IMR-90 (cell line): ENCODE measurements around the gene DCLK1. TPM values are rescaled to one million over a fixed set of nuclear protein-coding genes. Genes with fewer than 3 reads are reported as not detected.

Experiments used
- ATAC-seq: fragments of 200-7000 bp; cut with Tn5 transposase; 2 replicates; pipeline ENCODE4 v1.9.1; 2020; ENCODE audit warnings: low read depth, mild to moderate bottlenecking, moderate library complexity
- BruUV-seq: library from RNA; stranded (reverse); fragments of 400-500 nt; replicated peaks from 2 replicates; lab custom pipeline; 2021; lab: Mats Ljungman, UMichigan
- CTCF ChIA-PET: fragments of 300-600 bp; formaldehyde crosslinking; extraction: SDS; loops from one replicate; lab custom pipeline; 2021; ENCODE audit warnings: antibody characterized with exemption; lab: Yijun Ruan, JAX
- POLR2A ChIA-PET: fragments of 300-600 bp; sonication (Branson Sonifier 250); formaldehyde crosslinking; loops from one replicate; lab custom pipeline; 2022; ENCODE audit warnings: antibody characterized with exemption; ENCODE audit not compliant: unreplicated experiment; lab: Charles Lee
- DNase-seq: peaks from one replicate; pipeline ENCODE4 v3.0.0; 2013
- H2AFZ ChIP-seq: replicated peaks from 2 replicates; pipeline ENCODE3; 2013; ENCODE audit warnings: low read length, mild to moderate bottlenecking; ENCODE audit not compliant: poor library complexity
- H2AK5ac ChIP-seq: 2 replicates; pipeline ENCODE4 v1.6.1; 2013; ENCODE audit warnings: low read depth, low read length, inconsistent platforms
- H2AK9ac ChIP-seq: replicated peaks from 2 replicates; pipeline ENCODE3; 2013; ENCODE audit warnings: mild to moderate bottlenecking, low read depth, low read length, moderate library complexity; ENCODE audit not compliant: poor library complexity
- H2BK120ac ChIP-seq: 2 replicates; pipeline ENCODE4 v1.6.1; 2013; ENCODE audit warnings: low read depth, low read length, inconsistent platforms
- H2BK15ac ChIP-seq: 3 replicates; pipeline ENCODE4 v1.6.1; 2013; ENCODE audit warnings: low read depth, low read length, inconsistent platforms
- H2BK20ac ChIP-seq: 2 replicates; pipeline ENCODE4 v1.6.1; 2013; ENCODE audit warnings: low read depth, mild to moderate bottlenecking, inconsistent platforms, low read length, moderate library complexity
- H2BK5ac ChIP-seq: 2 replicates; pipeline ENCODE4 v1.6.1; 2013; ENCODE audit warnings: mild to moderate bottlenecking, low read depth, low read length, inconsistent platforms; ENCODE audit not compliant: poor library complexity, severe bottlenecking
- H3K14ac ChIP-seq: replicated peaks from 2 replicates; pipeline ENCODE4 v1.6.1; 2013; ENCODE audit warnings: low read depth, low read length, inconsistent platforms
- H3K18ac ChIP-seq: 2 replicates; pipeline ENCODE4 v1.6.1; 2013; ENCODE audit warnings: low read depth, low read length, control low read depth
- H3K23ac ChIP-seq: 2 replicates; pipeline ENCODE4 v1.6.1; 2013; ENCODE audit warnings: low read depth, low read length, inconsistent platforms
- H3K27ac ChIP-seq: 2 replicates; pipeline ENCODE4 v1.5.1; 2013; ENCODE audit warnings: mild to moderate bottlenecking, control low read depth, low read length; ENCODE audit not compliant: insufficient read depth
- H3K27me3 ChIP-seq: 2 replicates; pipeline ENCODE4 v1.6.1; 2013; ENCODE audit warnings: low read length; ENCODE audit not compliant: control insufficient read depth, insufficient read depth
- H3K36me3 ChIP-seq: 2 replicates; pipeline ENCODE4 v1.6.1; 2013; ENCODE audit warnings: low read length, mixed read lengths; ENCODE audit not compliant: control insufficient read depth, insufficient read depth
- H3K4ac ChIP-seq: 2 replicates; pipeline ENCODE4 v1.6.1; 2013; ENCODE audit warnings: low read depth, low read length, inconsistent platforms
- H3K4me1 ChIP-seq: 2 replicates; pipeline ENCODE4 v1.6.1; 2013; ENCODE audit warnings: low read length, mixed read lengths; ENCODE audit not compliant: control insufficient read depth, insufficient read depth
- H3K4me2 ChIP-seq: 2 replicates; pipeline ENCODE4 v1.6.1; 2013; ENCODE audit warnings: low read depth, mild to moderate bottlenecking, control low read depth, low read length, moderate library complexity
- H3K4me3 ChIP-seq: 2 replicates; pipeline ENCODE4 v1.5.1; 2013; ENCODE audit warnings: low read depth, mild to moderate bottlenecking, control low read depth, low read length, moderate library complexity; ENCODE audit not compliant: insufficient read depth
- H3K56ac ChIP-seq: 2 replicates; pipeline ENCODE4 v1.6.1; 2013; ENCODE audit warnings: low read length, inconsistent platforms; ENCODE audit not compliant: insufficient read depth; ENCODE audit errors: extremely low read depth
- H3K79me1 ChIP-seq, 2 experiments: 2 replicates each; pipeline ENCODE4 v1.6.1; 2013; ENCODE audit warnings: low read length in 2 of 2, inconsistent platforms in 1 of 2, low read depth in 1 of 2
- H3K9ac ChIP-seq: 2 replicates; pipeline ENCODE4 v1.6.1; 2013; ENCODE audit warnings: low read depth, low read length, control low read depth
- H3K9me1 ChIP-seq: 2 replicates; pipeline ENCODE4 v1.6.1; 2013; ENCODE audit warnings: low read length, inconsistent platforms; ENCODE audit not compliant: insufficient read depth
- H3K9me3 ChIP-seq: 2 replicates; pipeline ENCODE4 v1.6.1; 2013; ENCODE audit warnings: low read length; ENCODE audit not compliant: control insufficient read depth, insufficient read depth
- H4K20me1 ChIP-seq: 2 replicates; pipeline ENCODE4 v1.6.1; 2013; ENCODE audit warnings: low read length, inconsistent platforms; ENCODE audit not compliant: insufficient read depth
- H4K5ac ChIP-seq: 2 replicates; pipeline ENCODE4 v1.6.1; 2013; ENCODE audit warnings: mild to moderate bottlenecking, low read depth, low read length, control low read depth
- H4K8ac ChIP-seq, 2 experiments: 2 replicates each; pipeline ENCODE4 v1.6.1; 2013; ENCODE audit warnings: low read depth in 2 of 2, low read length in 2 of 2, control low read depth in 1 of 2, inconsistent platforms in 1 of 2
- H4K91ac ChIP-seq: 2 replicates; pipeline ENCODE4 v1.6.1; 2013; ENCODE audit warnings: low read depth, low read length, inconsistent platforms; ENCODE audit not compliant: insufficient read depth
- BHLHE40 ChIP-seq: fragments of 150-350 bp; IDR thresholded peaks from 2 replicates; pipeline ENCODE4 v1.6.1; 2016; ENCODE audit warnings: mild to moderate bottlenecking, low read depth, low read length
- CEBPB ChIP-seq: IDR thresholded peaks from 2 replicates; pipeline ENCODE4 v1.6.1; 2012; ENCODE audit warnings: low read depth, low read length, improper control_type of control experiment
- CHD1 ChIP-seq: IDR thresholded peaks from 2 replicates; pipeline ENCODE4 v1.6.1; 2012; ENCODE audit warnings: low read depth, low read length, improper control_type of control experiment
- FOS ChIP-seq: fragments of 150-350 bp; IDR thresholded peaks from 2 replicates; pipeline ENCODE4 v1.6.1; 2016; ENCODE audit warnings: low read depth, low read length
- MAFK ChIP-seq: IDR thresholded peaks from 2 replicates; pipeline ENCODE4 v1.6.1; 2012; ENCODE audit warnings: low read depth, low read length, improper control_type of control experiment
- MAZ ChIP-seq: IDR thresholded peaks from 2 replicates; pipeline ENCODE4 v1.6.1; 2012; ENCODE audit warnings: low read depth, mild to moderate bottlenecking, low read length, improper control_type of control experiment, moderate library complexity, borderline replicate concordance
- MXI1 ChIP-seq: IDR thresholded peaks from 2 replicates; pipeline ENCODE4 v1.6.1; 2012; ENCODE audit warnings: low read depth, mild to moderate bottlenecking, low read length, moderate library complexity, borderline replicate concordance
- NFE2L2 ChIP-seq: fragments of 150-350 bp; IDR thresholded peaks from 2 replicates; pipeline ENCODE4 v1.6.1; 2016; ENCODE audit warnings: low read depth, mild to moderate bottlenecking, low read length
- POLR2A ChIP-seq: IDR thresholded peaks from 2 replicates; pipeline ENCODE4 v1.6.1; 2012; ENCODE audit warnings: mild to moderate bottlenecking, low read depth, low read length
- RAD21 ChIP-seq: IDR thresholded peaks from 2 replicates; pipeline ENCODE4 v1.6.1; 2012; ENCODE audit warnings: low read length, improper control_type of control experiment
- RCOR1 ChIP-seq: IDR thresholded peaks from 2 replicates; pipeline ENCODE4 v1.6.1; 2012; ENCODE audit warnings: mild to moderate bottlenecking, low read length, improper control_type of control experiment; ENCODE audit not compliant: insufficient replicate concordance
- RFX5 ChIP-seq: IDR thresholded peaks from 2 replicates; pipeline ENCODE4 v1.8.0; 2012; ENCODE audit warnings: low read depth, mild to moderate bottlenecking, low read length, moderate library complexity
- SMC3 ChIP-seq: fragments of 150-350 bp; IDR thresholded peaks from 2 replicates; pipeline ENCODE4 v1.6.1; 2016; ENCODE audit warnings: low read depth, mild to moderate bottlenecking, antibody characterized with exemption, low read length, moderate library complexity
- WGBS, 2 experiments: methylation state at CpG; one replicate each; pipeline versions ENCODE4 v1.1.5 to v1.1.7; 2013; ENCODE audit warnings: missing lambda C conversion rate in 2 of 2; ENCODE audit not compliant: insufficient read length in 1 of 2; ENCODE audit errors: extremely low coverage in 2 of 2; 5-methylcytosine and 5-hydroxymethylcytosine counted together
- dilution Hi-C: fragments of 300-500 bp; cut with HindIII; formaldehyde crosslinking; loops from one replicate; pipeline ENCODE4 v1.14.3; 2018; ENCODE audit warnings: low sequenced_read_pairs; ENCODE audit not compliant: unreplicated experiment
- in situ Hi-C: fragments of 300-500 bp; cut with MboI; formaldehyde crosslinking; loops from 3 replicates; pipeline ENCODE4 v1.14.3; 2019; ENCODE audit warnings: low sequenced_read_pairs, inconsistent platforms, mixed read lengths
- intact Hi-C: fragments of 100-400 bp; cut with micrococcal nuclease; formaldehyde crosslinking; loops from 2 replicates; pipeline ENCODE4 v1.10.0; 2022
- polyA plus RNA-seq, 3 experiments: library from polyadenylated mRNA; depleted of rRNA; stranded (reverse); fragments of >200 nt; gene quantifications; 2 replicates each; pipeline ENCODE4 v1.2.3, GENCODE V29; 2012; ENCODE audit warnings: low replicate concordance in 1 of 3
- total RNA-seq: library from RNA; depleted of rRNA; stranded (reverse); fragments of >200 nt; gene quantifications from 2 replicates; pipeline ENCODE4 v1.2.3, GENCODE V29; 2012
- TF ChIP-seq, protein P1 (sequence below): fragments of 150-350 bp; IDR thresholded peaks from 2 replicates; pipeline ENCODE4 v1.6.1; 2016; ENCODE audit warnings: low read depth, mild to moderate bottlenecking, low read length, moderate library complexity, borderline replicate concordance
- TF ChIP-seq, protein P2 (sequence below): fragments of 150-350 bp; IDR thresholded peaks from 2 replicates; pipeline ENCODE4 v1.6.1; 2017; ENCODE audit warnings: mild to moderate bottlenecking, antibody characterized with exemption, low read length, low read depth
- TF ChIP-seq, protein P3 (sequence below): conservative IDR thresholded peaks from 2 replicates; pipeline ENCODE4 v1.5.1; 2012; ENCODE audit warnings: mild to moderate bottlenecking, low read depth, low read length, improper control_type of control experiment

The DCLK1 gene
- total and polyA plus RNA-seq, 2 of the 4 experiments (the other 2 are of a cell fraction): under 0.01 to 0.02 TPM

DNA sequence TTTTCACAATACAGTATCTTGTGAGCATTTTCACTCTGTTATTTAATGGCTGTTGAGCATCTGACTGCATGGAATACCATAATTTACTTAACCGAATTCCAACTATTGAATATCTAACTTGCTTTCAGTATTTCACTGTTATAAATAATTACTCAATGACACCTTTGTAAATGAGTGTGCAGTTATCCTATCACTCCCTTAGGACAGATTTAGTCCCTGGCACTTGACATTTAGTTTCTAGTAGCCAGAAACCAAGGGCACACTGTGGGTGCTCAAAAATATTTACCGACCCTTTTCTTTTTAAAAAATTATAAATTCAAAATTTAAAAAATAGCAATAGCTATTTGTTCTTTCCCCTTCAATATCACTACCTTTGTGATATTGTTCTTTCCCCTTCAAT is 258.8 kb downstream of the DCLK1 start:
- dilution Hi-C loops (no loop called here), in situ Hi-C loops (no loop called here), intact Hi-C loops (no loop called here)
- no peaks in the 10 kb centered on the region for H3K9me3 ChIP-seq
- no peak overlapping the region for H3K9ac ChIP-seq
- TF ChIP-seq POLR2A: no peak
- TF ChIP-seq CHD1: no peak
- TF ChIP-seq, protein P1, sequence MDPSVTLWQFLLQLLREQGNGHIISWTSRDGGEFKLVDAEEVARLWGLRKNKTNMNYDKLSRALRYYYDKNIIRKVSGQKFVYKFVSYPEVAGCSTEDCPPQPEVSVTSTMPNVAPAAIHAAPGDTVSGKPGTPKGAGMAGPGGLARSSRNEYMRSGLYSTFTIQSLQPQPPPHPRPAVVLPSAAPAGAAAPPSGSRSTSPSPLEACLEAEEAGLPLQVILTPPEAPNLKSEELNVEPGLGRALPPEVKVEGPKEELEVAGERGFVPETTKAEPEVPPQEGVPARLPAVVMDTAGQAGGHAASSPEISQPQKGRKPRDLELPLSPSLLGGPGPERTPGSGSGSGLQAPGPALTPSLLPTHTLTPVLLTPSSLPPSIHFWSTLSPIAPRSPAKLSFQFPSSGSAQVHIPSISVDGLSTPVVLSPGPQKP: no peak
- TF ChIP-seq SMC3: no peak
- TF ChIP-seq BHLHE40: no peak
- TF ChIP-seq, protein P2, sequence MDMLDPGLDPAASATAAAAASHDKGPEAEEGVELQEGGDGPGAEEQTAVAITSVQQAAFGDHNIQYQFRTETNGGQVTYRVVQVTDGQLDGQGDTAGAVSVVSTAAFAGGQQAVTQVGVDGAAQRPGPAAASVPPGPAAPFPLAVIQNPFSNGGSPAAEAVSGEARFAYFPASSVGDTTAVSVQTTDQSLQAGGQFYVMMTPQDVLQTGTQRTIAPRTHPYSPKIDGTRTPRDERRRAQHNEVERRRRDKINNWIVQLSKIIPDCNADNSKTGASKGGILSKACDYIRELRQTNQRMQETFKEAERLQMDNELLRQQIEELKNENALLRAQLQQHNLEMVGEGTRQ: no peak
- TF ChIP-seq, protein P3, sequence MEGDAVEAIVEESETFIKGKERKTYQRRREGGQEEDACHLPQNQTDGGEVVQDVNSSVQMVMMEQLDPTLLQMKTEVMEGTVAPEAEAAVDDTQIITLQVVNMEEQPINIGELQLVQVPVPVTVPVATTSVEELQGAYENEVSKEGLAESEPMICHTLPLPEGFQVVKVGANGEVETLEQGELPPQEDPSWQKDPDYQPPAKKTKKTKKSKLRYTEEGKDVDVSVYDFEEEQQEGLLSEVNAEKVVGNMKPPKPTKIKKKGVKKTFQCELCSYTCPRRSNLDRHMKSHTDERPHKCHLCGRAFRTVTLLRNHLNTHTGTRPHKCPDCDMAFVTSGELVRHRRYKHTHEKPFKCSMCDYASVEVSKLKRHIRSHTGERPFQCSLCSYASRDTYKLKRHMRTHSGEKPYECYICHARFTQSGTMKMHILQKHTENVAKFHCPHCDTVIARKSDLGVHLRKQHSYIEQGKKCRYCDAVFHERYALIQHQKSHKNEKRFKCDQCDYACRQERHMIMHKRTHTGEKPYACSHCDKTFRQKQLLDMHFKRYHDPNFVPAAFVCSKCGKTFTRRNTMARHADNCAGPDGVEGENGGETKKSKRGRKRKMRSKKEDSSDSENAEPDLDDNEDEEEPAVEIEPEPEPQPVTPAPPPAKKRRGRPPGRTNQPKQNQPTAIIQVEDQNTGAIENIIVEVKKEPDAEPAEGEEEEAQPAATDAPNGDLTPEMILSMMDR: no peak
- no peak for TF ChIP-seq FOS
- no peak for TF ChIP-seq NFE2L2
- TF ChIP-seq MXI1: no peak
- TF ChIP-seq RAD21: no peak
- no peak for TF ChIP-seq RFX5
- no peak for TF ChIP-seq CEBPB
- no peak for TF ChIP-seq MAFK
- TF ChIP-seq RCOR1: no peak
- TF ChIP-seq MAZ: no peak
- no peak overlapping the region for H2BK15ac ChIP-seq
- no peak overlapping the region for H3K14ac ChIP-seq
- no peak overlapping the region for H2BK5ac ChIP-seq
- H3K56ac ChIP-seq: no peak overlapping the region
- H3K27me3 ChIP-seq: peaks cover 4% of the 10 kb centered on the region
- no peak overlapping the region for H2BK20ac ChIP-seq
- no peak overlapping the region for H2BK120ac ChIP-seq
- no peak overlapping the region for H3K18ac ChIP-seq
- CTCF ChIA-PET: no interaction called here
- no peak overlapping the region for H3K4me2 ChIP-seq
- no TSS peak for BruUV-seq
- no peak overlapping the region for H4K91ac ChIP-seq
- H2AK9ac ChIP-seq: no peak overlapping the region
- POLR2A ChIA-PET: no interaction called here
- H4K8ac ChIP-seq: no peak overlapping the region
- no peaks in the 10 kb centered on the region for H4K20me1 ChIP-seq
- H3K27ac ChIP-seq: no peak overlapping the region
- H3K4me1 ChIP-seq: no peaks in the 10 kb centered on the region
- DNase-seq (no peak), ATAC-seq (no peak)
- no peaks in the 10 kb centered on the region for H3K36me3 ChIP-seq
- H3K4me3 ChIP-seq: no peak overlapping the region
- H2AK5ac ChIP-seq: no peak overlapping the region
- no peak overlapping the region for H2AFZ ChIP-seq
- no peaks in the 10 kb centered on the region for H3K79me1 ChIP-seq
- no peak overlapping the region for H4K5ac ChIP-seq
- H3K23ac ChIP-seq: no peak overlapping the region
- no peak overlapping the region for H3K4ac ChIP-seq
- WGBS, 2 experiments: no CpG with 5 or more reads among the region's 2 CpGs
- no peaks in the 10 kb centered on the region for H3K9me1 ChIP-seq
